Ishikawa (cell line): ENCODE measurements around the gene CAMK4.

ENCODE experiments used
- EGR1 ChIP-seq: IDR thresholded peaks from 2 replicates; pipeline ENCODE4 v1.6.1; 2012
- EP300 ChIP-seq: IDR thresholded peaks from 2 replicates; pipeline ENCODE4 v1.6.1; 2012; ENCODE audit warnings: borderline replicate concordance
- TEAD4 ChIP-seq: IDR thresholded peaks from 2 replicates; pipeline ENCODE4 v1.6.1; 2012

DNA sequence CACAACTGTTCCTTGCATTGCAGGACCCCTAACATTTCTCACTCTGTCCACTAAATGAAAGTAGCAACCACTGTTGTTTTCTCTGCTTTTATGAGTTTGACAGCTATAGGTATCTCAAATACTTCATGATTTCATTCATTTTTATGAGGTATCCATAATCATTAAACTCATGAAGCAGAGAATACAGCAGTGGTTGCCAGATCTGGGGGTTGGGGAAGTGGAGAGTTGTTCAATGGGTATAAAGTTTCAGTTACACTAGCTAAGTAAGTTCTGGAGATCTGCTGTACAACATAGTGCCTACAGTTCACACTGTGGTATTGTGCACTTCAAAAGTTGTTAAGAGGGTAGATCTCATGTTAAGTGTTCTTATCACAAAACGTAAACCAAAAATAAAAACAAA, 23.4 kb upstream of the CAMK4 start:
- no peak for TF ChIP-seq EP300
- TF ChIP-seq TEAD4: no peak
- no peak for TF ChIP-seq EGR1
